Thoracic aorta (tissue), 2 donors: ENCODE measurements around the gene TTC16. TPM values are rescaled to one million over a fixed set of nuclear protein-coding genes. Genes with fewer than 3 reads are reported as not detected.
A peak's percentile ranks its signal among the peaks of the same experiment; 100 is the strongest.

ENCODE experiments used
- ATAC-seq: fragments of 150-250 bp; one replicate; pipeline ENCODE4 v1.8.0; 2017; ENCODE audit warnings: low read depth; ENCODE audit not compliant: insufficient number of reproducible peaks, low FRiP score
- DNase-seq: peaks from one replicate; pipeline ENCODE4 v3.0.0-alpha.2; 2020; ENCODE audit warnings: low spot score
- H3K27ac ChIP-seq, 2 donors: fragments of 200-600 bp; sonication (generic); 1 replicate in 1 of 2; 2 replicates in 1 of 2; pipeline ENCODE4 v1.5.1; 2016; ENCODE audit warnings: mild to moderate bottlenecking in 2 of 2, moderate library complexity in 2 of 2
- H3K27me3 ChIP-seq: fragments of 200-600 bp; sonication (generic); replicated peaks from 2 replicates; pipeline ENCODE4 v1.6.0; 2016; ENCODE audit warnings: mild to moderate bottlenecking; ENCODE audit not compliant: insufficient read depth
- H3K36me3 ChIP-seq: fragments of 200-600 bp; sonication (generic); one replicate; pipeline ENCODE4 v1.5.1; 2016
- H3K4me1 ChIP-seq, 2 donors: fragments of 200-600 bp; sonication (generic); 1 replicate in 1 of 2; 2 replicates in 1 of 2; pipeline versions ENCODE4 v1.5.1 to v1.6.0; 2016; ENCODE audit warnings: low read depth in 2 of 2, mild to moderate bottlenecking in 1 of 2; ENCODE audit not compliant: control insufficient read depth in 1 of 2
- H3K4me3 ChIP-seq: fragments of 200-600 bp; sonication (generic); 2 replicates; pipeline ENCODE4 v1.5.1; 2016; ENCODE audit warnings: mild to moderate bottlenecking
- H3K9me3 ChIP-seq: fragments of 200-600 bp; sonication (generic); 2 replicates; pipeline ENCODE4 v1.5.1; 2016
- total RNA-seq, 2 donors: library from RNA; depleted of rRNA; stranded (reverse); fragments of >200 nt; gene quantifications; one replicate each; pipeline versions ENCODE4 v1.1.0 to v1.2.3, GENCODE V29; 2016
- TF ChIP-seq, protein P1 (sequence below): fragments of 200-600 bp; sonication (generic); IDR thresholded peaks from one replicate; pipeline ENCODE4 v1.5.1; 2019; ENCODE audit warnings: antibody characterized with exemption

Gene TTC16
- total RNA-seq, 2 donors from 2014 or later: 0.14 to 0.27 TPM

DNA sequence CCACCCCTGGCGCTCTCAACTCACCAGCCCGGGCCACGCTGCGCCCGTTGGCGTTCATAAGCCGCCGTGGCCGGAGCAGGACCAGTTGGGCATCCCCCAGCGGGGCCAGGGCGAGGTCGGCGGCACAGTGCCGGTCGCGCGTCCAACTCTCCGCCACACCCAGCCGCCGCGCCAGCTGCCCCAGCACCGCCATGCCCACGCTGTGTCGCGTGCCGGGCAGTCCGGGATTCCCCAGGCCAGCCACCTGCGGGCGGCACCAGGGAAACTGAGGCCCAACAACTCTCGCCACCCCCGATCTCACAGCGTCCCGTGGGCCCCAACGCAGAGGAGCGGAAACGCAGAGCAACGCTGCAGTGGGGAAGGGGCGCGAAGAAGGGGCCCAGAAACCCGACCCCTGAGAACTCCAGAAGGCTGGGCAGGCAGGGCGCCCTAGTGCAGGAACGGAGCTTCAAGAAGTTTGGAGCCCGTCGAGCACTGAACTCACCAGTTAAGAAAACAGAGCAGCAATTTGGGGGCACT lies 869 bp upstream of the TTC16 start:
- ATAC-seq: peak; percentile 10
- Histone ChIP-seq H3K27me3 (no peaks in the 10 kb centered on the region), H3K4me1 (peaks cover 7 to 13% of the 10 kb centered on the region in 2 donors), H3K9me3 (no peaks in the 10 kb centered on the region), H3K4me3 (peak overlapping the region; percentile 99), H3K27ac (peak overlapping the region; percentile 66 to 68), H3K36me3 (no peaks in the 10 kb centered on the region)
- DNase-seq: no peak
- TF ChIP-seq, protein P1, sequence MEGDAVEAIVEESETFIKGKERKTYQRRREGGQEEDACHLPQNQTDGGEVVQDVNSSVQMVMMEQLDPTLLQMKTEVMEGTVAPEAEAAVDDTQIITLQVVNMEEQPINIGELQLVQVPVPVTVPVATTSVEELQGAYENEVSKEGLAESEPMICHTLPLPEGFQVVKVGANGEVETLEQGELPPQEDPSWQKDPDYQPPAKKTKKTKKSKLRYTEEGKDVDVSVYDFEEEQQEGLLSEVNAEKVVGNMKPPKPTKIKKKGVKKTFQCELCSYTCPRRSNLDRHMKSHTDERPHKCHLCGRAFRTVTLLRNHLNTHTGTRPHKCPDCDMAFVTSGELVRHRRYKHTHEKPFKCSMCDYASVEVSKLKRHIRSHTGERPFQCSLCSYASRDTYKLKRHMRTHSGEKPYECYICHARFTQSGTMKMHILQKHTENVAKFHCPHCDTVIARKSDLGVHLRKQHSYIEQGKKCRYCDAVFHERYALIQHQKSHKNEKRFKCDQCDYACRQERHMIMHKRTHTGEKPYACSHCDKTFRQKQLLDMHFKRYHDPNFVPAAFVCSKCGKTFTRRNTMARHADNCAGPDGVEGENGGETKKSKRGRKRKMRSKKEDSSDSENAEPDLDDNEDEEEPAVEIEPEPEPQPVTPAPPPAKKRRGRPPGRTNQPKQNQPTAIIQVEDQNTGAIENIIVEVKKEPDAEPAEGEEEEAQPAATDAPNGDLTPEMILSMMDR: no peak

DNA sequence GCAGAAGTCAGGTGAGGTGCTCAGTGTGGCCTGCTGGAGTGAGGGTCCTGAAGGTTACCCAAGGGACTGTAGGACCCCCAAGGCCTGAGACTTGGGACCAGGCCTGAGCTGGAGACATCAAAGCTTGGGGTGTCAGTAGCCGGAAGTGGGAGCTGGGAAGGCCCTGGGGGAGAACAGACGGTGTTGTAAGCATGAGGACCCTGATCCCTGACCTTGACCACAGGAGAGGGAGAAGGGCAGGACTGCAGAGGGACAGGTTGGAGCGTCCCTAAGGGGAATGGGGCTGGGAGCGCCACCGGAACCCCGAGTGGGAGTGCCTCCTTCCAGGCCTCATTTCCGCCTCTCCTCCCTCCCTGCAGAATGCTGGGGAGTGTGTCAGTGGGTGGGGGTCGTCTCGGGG lies 533 bp downstream of the TTC16 start:
- TF ChIP-seq, protein P1: no peak
- Histone ChIP-seq H3K27me3 (no peaks in the 10 kb centered on the region), H3K4me3 (peak overlapping the region; percentile 99), H3K36me3 (no peaks in the 10 kb centered on the region), H3K9me3 (no peaks in the 10 kb centered on the region), H3K4me1 (peaks cover 7 to 13% of the 10 kb centered on the region in 2 donors), H3K27ac (peak overlapping the region; percentile 68 to 81)
- DNase-seq (no peak), ATAC-seq (no peak)

DNA sequence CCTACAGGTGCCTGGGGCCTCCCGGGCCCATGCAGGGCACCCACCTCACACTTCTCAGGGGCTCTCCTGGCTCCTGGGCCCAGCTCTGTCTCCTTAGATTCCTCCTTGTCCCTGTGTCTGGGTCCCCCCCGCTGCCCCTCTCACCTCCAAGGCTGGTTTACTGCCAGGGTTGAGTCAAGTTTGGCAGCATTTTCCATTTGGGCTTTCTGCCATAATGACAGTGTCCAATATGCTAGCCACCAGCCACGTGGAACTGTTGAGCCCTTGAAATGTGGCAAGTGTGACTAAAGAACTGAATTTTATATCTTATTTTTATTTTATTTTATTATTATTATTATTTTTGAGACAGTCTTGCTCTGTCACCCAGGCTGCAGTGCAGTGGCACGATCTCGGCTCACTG lies 1.9 kb downstream of the TTC16 start:
- Histone ChIP-seq H3K27me3 (no peaks in the 10 kb centered on the region), H3K27ac (no peak overlapping the region), H3K4me3 (no peak overlapping the region), H3K9me3 (no peaks in the 10 kb centered on the region), H3K36me3 (no peaks in the 10 kb centered on the region), H3K4me1 (peaks cover 7 to 13% of the 10 kb centered on the region in 2 donors)
- DNase-seq: no peak
- TF ChIP-seq, protein P1: no peak
- no peak for ATAC-seq

DNA sequence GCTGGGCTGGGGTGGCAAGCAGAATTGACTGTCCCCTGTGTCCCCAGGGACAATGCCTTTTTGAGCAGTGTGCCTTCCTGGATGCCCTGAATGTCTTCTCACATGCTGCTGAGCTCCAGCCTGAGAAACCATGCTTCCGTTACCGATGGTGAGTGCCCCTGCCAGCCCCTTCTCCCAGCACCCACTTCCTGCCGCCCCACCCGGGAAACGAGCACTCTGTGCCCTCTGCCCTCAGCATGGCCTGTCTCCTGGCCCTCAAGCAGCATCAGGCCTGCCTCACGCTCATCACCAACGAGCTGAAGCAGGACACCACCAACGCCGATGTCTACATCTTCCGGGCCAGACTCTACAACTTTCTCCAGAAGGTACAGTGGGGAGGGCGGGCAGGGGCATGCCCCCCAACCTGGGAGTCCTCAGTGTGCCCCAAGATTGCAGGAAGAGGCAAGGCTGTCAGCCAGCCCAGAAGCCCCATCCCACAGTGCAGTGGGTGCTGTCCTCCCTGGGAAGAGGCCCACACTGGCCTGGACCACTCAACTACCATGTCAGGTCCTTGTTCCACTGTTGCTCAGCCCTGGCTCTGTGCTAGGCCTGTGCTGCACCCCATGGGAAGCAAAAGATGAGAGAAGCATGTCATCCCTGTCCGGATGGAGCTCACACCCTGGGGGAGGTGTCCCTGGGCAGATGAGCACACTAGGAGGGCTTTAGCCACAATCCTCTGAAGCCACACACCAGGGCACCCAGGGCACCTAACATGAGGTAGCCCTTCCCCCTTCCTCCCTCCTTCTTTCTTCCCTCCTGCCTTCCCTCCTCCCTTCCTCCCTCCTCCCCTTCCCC lies 4.4 kb downstream of the TTC16 start:
- Histone ChIP-seq H3K27me3 (no peaks in the 10 kb centered on the region), H3K27ac (no peak overlapping the region), H3K9me3 (no peaks in the 10 kb centered on the region), H3K4me1 (peaks cover 10 to 20% of the 10 kb centered on the region in 2 donors), H3K36me3 (no peaks in the 10 kb centered on the region), H3K4me3 (no peak overlapping the region)
- ATAC-seq: no peak
- no peak for DNase-seq
- TF ChIP-seq, protein P1: no peak

DNA sequence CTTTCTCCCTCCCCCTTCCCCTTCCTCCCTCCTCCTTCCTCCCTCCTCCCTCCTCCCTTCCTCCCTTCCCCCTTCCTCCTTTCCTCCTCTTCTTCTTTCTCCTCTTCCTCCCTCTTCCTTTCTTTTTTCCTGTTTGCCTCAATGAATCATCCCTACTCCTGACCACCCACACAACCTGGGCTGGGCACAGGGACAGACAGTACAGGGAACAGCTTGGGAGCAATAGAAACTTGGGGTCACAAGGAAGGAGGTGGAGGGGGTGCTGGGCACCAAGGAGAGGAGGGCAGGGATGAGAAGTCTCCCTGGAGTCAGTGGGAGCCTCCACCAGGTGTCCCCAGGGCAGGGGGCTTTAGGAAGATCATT lies 5.0 kb downstream of the TTC16 start:
- DNase-seq (no peak), ATAC-seq (no peak)
- Histone ChIP-seq H3K36me3 (no peaks in the 10 kb centered on the region), H3K27ac (no peak overlapping the region), H3K9me3 (no peaks in the 10 kb centered on the region), H3K4me3 (no peak overlapping the region), H3K4me1 (peaks cover 10 to 20% of the 10 kb centered on the region in 2 donors), H3K27me3 (no peaks in the 10 kb centered on the region)
- TF ChIP-seq, protein P1: no peak
